ENCODE data around the gene TMEM156. TPM values are rescaled to one million over a fixed set of nuclear protein-coding genes. Genes with fewer than 3 reads are reported as not detected.

TMEM156 gene
- total RNA-seq, 1 donor from 2014 or later: 29.5 TPM

DNA sequence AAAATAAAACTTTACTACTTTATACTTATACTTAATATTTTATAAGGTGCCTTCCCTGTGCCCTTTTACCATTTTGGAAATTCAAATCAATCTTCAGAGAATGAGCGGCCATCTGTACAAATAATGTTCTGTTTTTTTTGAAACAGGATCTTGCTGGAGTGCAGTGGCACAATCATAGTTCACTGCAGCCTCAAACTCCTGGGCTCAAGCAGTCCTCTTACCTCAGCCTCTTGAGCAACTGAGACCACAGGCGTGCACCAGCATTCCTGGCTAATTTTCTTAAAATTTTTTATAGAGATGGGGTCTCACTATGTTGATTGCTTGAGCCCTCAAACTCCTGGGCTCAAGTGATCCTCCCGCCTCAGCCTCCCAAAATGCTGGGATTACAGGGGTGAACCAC is 111.1 kb downstream of the TMEM156 start:
- TF ChIP-seq, protein P1, sequence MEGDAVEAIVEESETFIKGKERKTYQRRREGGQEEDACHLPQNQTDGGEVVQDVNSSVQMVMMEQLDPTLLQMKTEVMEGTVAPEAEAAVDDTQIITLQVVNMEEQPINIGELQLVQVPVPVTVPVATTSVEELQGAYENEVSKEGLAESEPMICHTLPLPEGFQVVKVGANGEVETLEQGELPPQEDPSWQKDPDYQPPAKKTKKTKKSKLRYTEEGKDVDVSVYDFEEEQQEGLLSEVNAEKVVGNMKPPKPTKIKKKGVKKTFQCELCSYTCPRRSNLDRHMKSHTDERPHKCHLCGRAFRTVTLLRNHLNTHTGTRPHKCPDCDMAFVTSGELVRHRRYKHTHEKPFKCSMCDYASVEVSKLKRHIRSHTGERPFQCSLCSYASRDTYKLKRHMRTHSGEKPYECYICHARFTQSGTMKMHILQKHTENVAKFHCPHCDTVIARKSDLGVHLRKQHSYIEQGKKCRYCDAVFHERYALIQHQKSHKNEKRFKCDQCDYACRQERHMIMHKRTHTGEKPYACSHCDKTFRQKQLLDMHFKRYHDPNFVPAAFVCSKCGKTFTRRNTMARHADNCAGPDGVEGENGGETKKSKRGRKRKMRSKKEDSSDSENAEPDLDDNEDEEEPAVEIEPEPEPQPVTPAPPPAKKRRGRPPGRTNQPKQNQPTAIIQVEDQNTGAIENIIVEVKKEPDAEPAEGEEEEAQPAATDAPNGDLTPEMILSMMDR (IDR thresholded peaks at IDR 0.05): no peak
- intact Hi-C loops (cut with micrococcal nuclease): no loop called here
- Mint-ChIP-seq H3K36me3 (ENCODE audit: low read depth) (no peaks in the 10 kb centered on the region), H3K9me3 (no peaks in the 10 kb centered on the region), H3K4me1 (peaks cover 8% of the 10 kb centered on the region), H3K27ac (no peak overlapping the region), H3K4me3 (no peak overlapping the region), H3K27me3 (no peaks in the 10 kb centered on the region)
- DNase-seq (no peak), ATAC-seq (ENCODE audit: low read depth) (no peak)
- ChIA-PET POLR2A (no interaction called here), CTCF (no interaction called here)

DNA sequence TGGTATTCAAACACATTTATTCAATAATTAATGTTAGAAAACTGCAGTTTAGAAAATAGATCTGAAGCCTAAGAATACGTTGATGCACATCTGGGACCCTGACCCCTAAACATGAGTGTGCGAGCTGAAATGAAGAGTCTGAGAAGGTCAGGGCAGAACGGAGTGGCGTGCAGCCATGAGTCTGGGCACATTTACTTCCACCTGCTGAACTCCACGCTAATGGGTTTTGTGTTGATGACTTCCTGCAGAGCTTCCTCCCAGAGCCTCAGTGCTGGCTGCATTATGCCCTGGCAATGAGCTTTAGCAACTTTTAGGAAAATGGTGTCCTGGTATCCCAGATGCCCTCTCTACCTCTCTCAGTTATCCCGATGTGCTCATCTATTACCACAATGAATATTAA is 111.5 kb downstream of the TMEM156 start:
- Mint-ChIP-seq H3K4me3 (no peak overlapping the region), H3K27me3 (no peaks in the 10 kb centered on the region), H3K4me1 (peaks cover 8% of the 10 kb centered on the region), H3K36me3 (ENCODE audit: low read depth) (no peaks in the 10 kb centered on the region), H3K27ac (no peak overlapping the region), H3K9me3 (no peaks in the 10 kb centered on the region)
- DNase-seq: no peak
- TF ChIP-seq, protein P1 (IDR thresholded peaks at IDR 0.05): no peak
- ChIA-PET POLR2A (no interaction called here), CTCF (no interaction called here)
- no peak for ATAC-seq (ENCODE audit: low read depth)
- intact Hi-C loops (cut with micrococcal nuclease): no loop called here

DNA sequence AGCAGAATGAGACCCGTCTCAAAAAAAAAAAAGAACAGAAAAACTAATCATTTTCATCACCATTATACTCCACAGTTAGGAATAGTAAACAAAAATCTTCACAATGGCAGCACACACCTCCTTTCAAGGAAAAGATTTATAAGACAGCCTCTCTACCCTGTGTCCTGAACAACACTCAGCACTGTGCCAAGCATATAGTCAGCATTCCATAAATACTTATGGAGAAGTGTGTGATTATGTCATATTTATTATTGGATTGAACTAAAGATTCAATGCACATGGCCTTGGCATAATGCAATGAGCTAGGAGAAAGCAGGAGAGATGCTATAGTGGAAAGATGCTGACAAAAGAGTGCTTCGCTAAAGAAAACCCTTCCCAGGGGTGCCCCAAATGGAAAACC is 112.0 kb downstream of the TMEM156 start:
- Mint-ChIP-seq H3K4me3 (no peak overlapping the region), H3K9me3 (no peaks in the 10 kb centered on the region), H3K4me1 (peaks cover 9% of the 10 kb centered on the region), H3K27ac (no peak overlapping the region), H3K36me3 (ENCODE audit: low read depth) (no peaks in the 10 kb centered on the region), H3K27me3 (no peaks in the 10 kb centered on the region)
- DNase-seq: no peak
- POLR2A ChIA-PET: no interaction called here
- intact Hi-C loops (cut with micrococcal nuclease): no loop called here
- TF ChIP-seq, protein P1 (IDR thresholded peaks at IDR 0.05): no peak
- CTCF ChIA-PET: no interaction called here
- ATAC-seq (ENCODE audit: low read depth): no peak

DNA sequence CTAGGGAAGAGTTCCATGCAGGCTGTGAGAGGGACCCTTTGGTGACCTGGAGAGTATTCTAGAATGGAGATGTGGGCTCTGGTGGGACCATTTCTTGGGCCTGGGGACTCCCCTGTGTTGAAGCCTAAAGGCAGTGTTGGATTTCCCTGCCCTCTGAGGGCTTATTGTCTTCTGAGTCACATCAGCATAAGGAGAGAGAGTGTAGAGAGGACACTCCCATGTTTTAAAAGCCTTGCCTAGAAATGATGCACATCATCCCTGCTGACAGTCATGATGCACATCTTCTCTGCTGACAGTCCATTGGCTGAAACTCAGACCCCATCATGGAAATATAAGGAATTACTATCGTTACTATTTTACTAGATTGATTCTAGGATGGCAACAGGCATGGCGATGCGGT is 112.7 kb downstream of the TMEM156 start:
- no peaks in the 10 kb centered on the region for H3K36me3 Mint-ChIP-seq (ENCODE audit: low read depth)
- intact Hi-C loops (cut with micrococcal nuclease): no loop called here
- no peaks in the 10 kb centered on the region for H3K9me3 Mint-ChIP-seq
- no peaks in the 10 kb centered on the region for H3K27me3 Mint-ChIP-seq
- ChIA-PET CTCF (no interaction called here), POLR2A (no interaction called here)
- no peak overlapping the region for H3K27ac Mint-ChIP-seq
- peaks cover 15% of the 10 kb centered on the region for H3K4me1 Mint-ChIP-seq
- H3K4me3 Mint-ChIP-seq: no peak overlapping the region
- TF ChIP-seq, protein P1 (IDR thresholded peaks at IDR 0.05): no peak
- DNase-seq: no peak
- no peak for ATAC-seq (ENCODE audit: low read depth)

DNA sequence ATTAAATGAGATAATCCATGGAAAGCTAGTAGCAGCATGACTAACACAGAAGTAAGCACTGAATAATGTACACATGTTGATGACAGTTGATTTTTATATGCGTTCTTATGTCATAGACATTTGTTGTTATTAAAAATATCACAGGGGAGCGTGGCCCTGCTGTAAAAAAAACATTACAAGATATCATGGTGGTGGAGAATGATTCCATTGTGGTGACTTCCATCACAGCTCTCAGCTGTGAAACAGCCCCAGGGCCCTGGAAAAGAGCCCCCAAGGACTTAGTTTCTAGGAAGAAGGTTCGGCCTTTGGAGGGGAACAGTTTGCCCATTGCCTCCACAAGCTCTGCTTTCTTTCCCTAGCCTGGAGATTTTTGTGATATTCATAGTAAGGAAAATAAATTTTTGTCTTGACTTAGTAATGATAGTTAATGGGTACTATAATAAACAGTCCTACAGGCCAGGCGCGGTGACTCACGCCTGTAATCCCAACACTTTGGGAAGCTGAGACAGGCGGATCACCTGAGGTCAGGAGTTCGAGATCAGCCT is 114.7 kb downstream of the TMEM156 start:
- no peak for DNase-seq
- ATAC-seq (ENCODE audit: low read depth): no peak
- TF ChIP-seq, protein P1 (IDR thresholded peaks at IDR 0.05): no peak
- Mint-ChIP-seq H3K27me3 (no peaks in the 10 kb centered on the region), H3K4me3 (no peak overlapping the region), H3K36me3 (ENCODE audit: low read depth) (no peaks in the 10 kb centered on the region), H3K27ac (no peak overlapping the region), H3K9me3 (no peaks in the 10 kb centered on the region), H3K4me1 (peaks cover 15% of the 10 kb centered on the region)
- ChIA-PET CTCF (interaction anchor here (1.2 kb wide), 1 partner anchor 57 kb away, joined by 3 read pairs; no protein-coding TSS in a partner anchor), POLR2A (no interaction called here)
- intact Hi-C loops (cut with micrococcal nuclease): no loop called here

Other genes starting within 250 kb of the TMEM156 start
- 92.0 and 107 TPM in 2 replicates for gene TLR10, start 249.4 kb downstream of the TMEM156 start, total RNA-seq
- gene TLR1, start 227.6 kb downstream of the TMEM156 start, total RNA-seq: 39.6 and 43.0 TPM in 2 replicates
- 59.1 and 64.7 TPM in 2 replicates for gene TLR6, start 175.6 kb downstream of the TMEM156 start, total RNA-seq
- gene FAM114A1, start 164.6 kb downstream of the TMEM156 start, total RNA-seq: 3.3 and 4.5 TPM in 2 replicates
- gene KLHL5, start 29.8 kb upstream of the TMEM156 start, total RNA-seq: 49.5 and 61.5 TPM in 2 replicates
- 23.8 and 28.4 TPM in 2 replicates for gene WDR19, start 150.1 kb upstream of the TMEM156 start, total RNA-seq